Measurements from ENCODE around the gene ARHGEF4. TPM values are rescaled to one million over a fixed set of nuclear protein-coding genes. Genes with fewer than 3 reads are reported as not detected.

The ARHGEF4 gene, protein sequence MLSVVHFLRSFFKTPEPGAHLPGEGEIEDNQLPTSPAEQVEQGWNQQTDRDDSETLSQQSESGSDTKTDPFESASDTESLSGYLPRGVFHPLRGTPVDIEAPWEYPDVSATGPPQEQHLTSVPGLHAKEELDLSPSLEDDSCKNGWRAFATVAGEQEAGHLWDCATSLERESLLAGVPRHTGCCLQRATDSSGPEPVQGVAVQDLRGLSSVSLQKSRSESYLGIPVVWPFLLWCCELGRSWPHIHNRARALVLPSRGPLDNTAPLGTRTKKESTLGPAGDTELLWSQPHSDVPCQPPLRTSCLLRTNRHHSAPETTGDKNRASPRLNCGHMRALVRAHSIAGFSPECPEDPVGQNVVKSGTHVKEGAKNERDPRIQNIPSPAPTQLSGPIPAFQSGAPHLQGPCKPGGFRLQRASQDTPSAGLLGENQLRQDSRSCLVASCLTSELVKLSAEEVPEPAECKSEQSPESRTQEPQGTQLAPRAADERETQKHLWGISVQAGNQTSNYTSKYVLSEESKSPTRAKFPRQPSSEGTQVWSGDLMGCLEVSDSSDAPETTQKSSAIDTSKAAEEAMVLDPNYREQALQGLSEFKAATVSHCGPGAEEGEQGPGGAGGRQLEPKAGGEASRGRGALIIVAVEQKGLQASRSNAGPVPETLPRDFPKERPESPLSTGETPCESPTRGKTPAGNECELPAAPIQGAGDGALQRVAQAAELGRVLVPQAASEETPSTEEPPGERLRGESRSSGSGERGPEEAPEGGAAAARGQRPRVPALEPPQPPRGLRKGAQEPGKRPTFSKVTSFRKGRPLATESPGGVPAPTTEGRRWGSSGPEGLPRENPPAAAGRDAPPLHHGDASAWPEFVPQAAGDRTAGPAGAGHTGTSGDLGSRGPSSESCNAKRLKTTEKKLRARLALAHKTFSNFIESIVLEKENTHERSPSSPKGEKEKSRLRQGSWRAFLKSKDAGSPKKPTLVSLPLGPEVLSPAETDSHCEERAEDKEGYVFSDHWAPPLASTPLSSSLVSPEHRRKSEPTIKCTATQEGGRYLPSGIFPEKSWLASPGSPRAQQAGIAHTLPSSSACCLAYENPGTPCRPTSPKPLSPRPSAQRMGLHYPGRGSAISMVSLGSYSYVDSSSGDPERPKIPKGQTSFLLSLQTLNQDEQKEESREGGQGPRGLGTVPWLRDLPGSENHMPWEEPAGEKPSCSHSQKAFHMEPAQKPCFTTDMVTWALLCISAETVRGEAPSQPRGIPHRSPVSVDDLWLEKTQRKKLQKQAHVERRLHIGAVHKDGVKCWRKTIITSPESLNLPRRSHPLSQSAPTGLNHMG (N-terminal part only)
- 1.3 and 2.8 TPM in 2 replicates for total RNA-seq

DNA sequence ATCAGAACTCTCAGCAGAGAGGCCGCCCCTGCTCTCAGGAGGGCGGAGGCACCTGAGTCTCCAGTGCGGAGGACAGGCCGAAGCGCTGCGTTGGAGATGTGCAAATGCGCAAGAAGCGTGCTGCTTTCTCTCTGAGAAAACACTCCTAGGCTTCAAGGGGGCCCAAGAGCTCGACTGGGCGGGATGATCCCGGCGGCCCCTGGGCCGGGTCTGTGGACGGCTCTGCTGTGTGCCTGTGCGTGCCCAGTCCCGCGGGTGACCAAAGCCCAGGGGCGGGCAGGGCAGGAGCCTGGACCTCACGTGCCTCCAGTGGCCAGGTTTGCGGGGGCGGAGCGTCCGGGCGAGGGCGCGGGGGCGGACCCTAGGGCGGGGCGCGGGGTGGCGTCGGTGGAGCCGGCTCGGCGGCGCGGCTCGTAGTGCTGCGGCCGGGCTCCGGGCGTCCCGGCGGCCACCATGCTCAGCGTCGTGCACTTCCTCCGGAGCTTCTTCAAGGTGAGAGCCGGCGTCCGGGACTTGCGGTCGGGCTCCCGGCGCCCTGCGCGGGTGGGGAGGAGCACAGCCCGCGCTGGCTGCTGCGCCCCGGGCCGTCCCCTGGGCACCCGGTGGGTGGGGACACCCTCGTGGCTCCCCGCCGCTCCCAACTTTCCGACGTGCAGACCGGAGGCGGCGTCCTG is at the start of gene ARHGEF4:
ARHGEF4 (plus strand) TSS at position 414 of the 674 bp plus-strand sequence; CDS start at position 454, 40 bp downstream.

DNA sequence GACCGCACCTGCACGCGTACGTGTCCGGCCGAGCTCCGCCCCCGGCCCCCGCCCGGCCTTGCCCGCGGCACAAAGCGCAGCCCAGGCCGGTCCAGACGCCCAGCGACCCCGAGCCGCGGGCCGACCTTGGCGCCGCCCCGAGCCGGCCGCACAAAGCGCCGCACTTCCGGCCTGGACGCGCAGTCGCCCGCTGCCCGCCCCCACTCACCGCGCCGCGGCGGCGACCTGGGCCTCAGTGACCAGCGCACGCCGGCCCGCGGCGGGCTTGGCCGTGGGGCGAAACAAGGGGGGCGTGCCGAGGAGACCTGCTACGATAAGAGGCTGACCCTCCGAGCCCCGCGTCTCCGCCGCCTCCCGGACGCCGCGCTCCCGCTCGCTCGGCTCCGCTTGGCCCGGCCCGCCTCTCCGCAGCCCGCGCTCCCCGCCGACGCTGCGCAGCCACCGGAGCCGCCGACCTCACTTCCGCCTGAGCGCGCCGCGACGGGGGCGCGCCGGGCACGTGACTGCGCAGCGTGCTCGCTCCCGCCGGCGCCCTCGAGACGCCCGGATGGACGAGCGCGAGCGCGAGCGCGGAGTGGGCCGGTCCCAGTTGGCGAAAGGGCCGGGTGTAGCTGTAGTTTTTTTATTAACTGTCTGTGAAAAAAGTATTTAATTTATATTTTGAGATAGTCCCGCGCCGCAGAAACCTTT is 256.4 kb downstream of the ARHGEF4 start, which contains the start of gene FAM168B:
FAM168B (minus strand) TSS at position 455 of the 690 bp plus-strand sequence. CDS start 10,814 bp downstream, outside the sequence.

Other genes with a start within 250 kb of the ARHGEF4 start
- not detected in 2 replicates for gene CFC1, start 237.3 kb upstream of the ARHGEF4 start, total RNA-seq
- not detected in 2 replicates for gene POTEJ, start 225.5 kb upstream of the ARHGEF4 start, total RNA-seq
- gene GPR148, start 107.8 kb upstream of the ARHGEF4 start, total RNA-seq, result not detected in 2 replicates
- not detected in 2 replicates for gene AMER3, start 81.4 kb upstream of the ARHGEF4 start, total RNA-seq

All from aortic smooth muscle cell (primary cell).